Progenitor cell of endocrine pancreas (in vitro differentiated cells): ENCODE data around the gene HSPA5. TPM values are rescaled to one million over a fixed set of nuclear protein-coding genes. Genes with fewer than 3 reads are reported as not detected.
"Not testable (repeated sequence)": the region's sequence is repeated elsewhere in the genome, so short reads cannot be mapped to it uniquely, and the experiment has no call there.

Source experiments
- DNase-seq: peaks from one replicate; pipeline ENCODE4 v3.0.0; 2021; ENCODE audit warnings: low spot score; ENCODE audit not compliant: unreplicated experiment
- H3K27ac Mint-ChIP-seq: 2 replicates; pipeline ENCODE4 v1.8.0; 2021; ENCODE audit warnings: mild to moderate bottlenecking, moderate library complexity, mixed read lengths
- H3K27me3 Mint-ChIP-seq: 2 replicates; pipeline ENCODE4 v1.8.0; 2021; ENCODE audit warnings: mixed read lengths
- H3K36me3 Mint-ChIP-seq: 2 replicates; pipeline ENCODE4 v1.8.0; 2022; ENCODE audit warnings: mixed read lengths; ENCODE audit not compliant: insufficient read depth
- H3K4me1 Mint-ChIP-seq: 2 replicates; pipeline ENCODE4 v1.8.0; 2021; ENCODE audit warnings: low read depth, mixed read lengths
- H3K4me3 Mint-ChIP-seq: 2 replicates; pipeline ENCODE4 v1.8.0; 2021; ENCODE audit warnings: low read depth, mild to moderate bottlenecking, moderate library complexity, mixed read lengths
- H3K9me3 Mint-ChIP-seq: 2 replicates; pipeline ENCODE4 v1.8.0; 2021; ENCODE audit warnings: low read depth, mixed read lengths
- total RNA-seq: library from RNA; stranded (reverse); gene quantifications from 2 replicates; pipeline ENCODE4 v1.2.1, GENCODE V29; 2021
- TF ChIP-seq, protein P1 (sequence below): fragments of 200-600 bp; sonication (generic); IDR thresholded peaks from one replicate; pipeline ENCODE4 v1.5.0; 2021; ENCODE audit warnings: antibody characterized with exemption, mild to moderate bottlenecking; ENCODE audit not compliant: unreplicated experiment

The HSPA5 gene
- total RNA-seq, 1 donor from 2014 or later, result 288 TPM

DNA sequence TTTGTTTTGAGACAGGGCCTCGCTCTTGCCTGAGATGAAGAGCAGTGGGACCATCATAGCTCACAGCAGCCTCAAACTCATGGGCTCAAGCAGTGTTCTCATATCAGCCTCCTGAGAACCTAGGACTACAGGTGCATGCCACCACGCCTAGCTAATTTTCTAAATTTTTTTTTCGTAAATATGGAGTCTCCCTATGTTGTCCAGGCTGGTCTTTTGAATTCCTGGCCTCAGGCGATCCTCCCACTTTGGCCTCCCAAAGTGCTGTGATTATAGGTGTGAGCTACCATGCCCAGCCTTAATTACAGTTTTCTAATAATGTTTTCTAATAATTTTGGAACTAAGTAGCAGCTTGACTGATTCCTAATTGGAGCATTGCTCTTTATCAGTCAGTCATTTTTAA is 35.6 kb upstream of the HSPA5 start:
- H3K27ac Mint-ChIP-seq, result no peak overlapping the region
- peaks cover 22% of the 10 kb centered on the region for H3K4me1 Mint-ChIP-seq
- H3K4me3 Mint-ChIP-seq, result no peak overlapping the region
- DNase-seq, result no peak
- peaks cover 6% of the 10 kb centered on the region for H3K36me3 Mint-ChIP-seq
- H3K27me3 Mint-ChIP-seq, result no peaks in the 10 kb centered on the region
- peaks cover 2% of the 10 kb centered on the region for H3K9me3 Mint-ChIP-seq
- TF ChIP-seq, protein P1, sequence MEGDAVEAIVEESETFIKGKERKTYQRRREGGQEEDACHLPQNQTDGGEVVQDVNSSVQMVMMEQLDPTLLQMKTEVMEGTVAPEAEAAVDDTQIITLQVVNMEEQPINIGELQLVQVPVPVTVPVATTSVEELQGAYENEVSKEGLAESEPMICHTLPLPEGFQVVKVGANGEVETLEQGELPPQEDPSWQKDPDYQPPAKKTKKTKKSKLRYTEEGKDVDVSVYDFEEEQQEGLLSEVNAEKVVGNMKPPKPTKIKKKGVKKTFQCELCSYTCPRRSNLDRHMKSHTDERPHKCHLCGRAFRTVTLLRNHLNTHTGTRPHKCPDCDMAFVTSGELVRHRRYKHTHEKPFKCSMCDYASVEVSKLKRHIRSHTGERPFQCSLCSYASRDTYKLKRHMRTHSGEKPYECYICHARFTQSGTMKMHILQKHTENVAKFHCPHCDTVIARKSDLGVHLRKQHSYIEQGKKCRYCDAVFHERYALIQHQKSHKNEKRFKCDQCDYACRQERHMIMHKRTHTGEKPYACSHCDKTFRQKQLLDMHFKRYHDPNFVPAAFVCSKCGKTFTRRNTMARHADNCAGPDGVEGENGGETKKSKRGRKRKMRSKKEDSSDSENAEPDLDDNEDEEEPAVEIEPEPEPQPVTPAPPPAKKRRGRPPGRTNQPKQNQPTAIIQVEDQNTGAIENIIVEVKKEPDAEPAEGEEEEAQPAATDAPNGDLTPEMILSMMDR, result no peak

DNA sequence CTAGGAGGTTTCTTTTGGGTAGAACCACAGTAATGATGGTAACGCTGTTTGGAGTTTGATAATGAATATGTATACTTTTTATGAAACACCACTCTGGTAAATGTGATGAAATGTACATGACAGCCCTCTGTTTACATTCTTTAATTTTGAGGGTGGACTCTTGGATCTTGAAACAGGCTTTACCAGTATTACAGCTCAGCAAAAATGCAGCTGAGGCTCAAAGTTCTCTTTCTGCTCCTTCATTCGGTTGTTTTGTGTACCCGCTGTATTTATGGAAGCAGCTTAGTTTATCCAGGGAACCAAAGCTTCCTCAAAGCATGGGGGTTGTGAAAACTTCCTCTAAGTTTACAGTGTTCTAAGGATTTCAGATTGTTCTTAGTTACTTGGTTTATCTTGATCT is 31.6 kb upstream of the HSPA5 start:
- H3K36me3 Mint-ChIP-seq, result peaks cover 6% of the 10 kb centered on the region
- H3K4me1 Mint-ChIP-seq, result peaks cover 25% of the 10 kb centered on the region
- TF ChIP-seq, protein P1, result no peak
- H3K9me3 Mint-ChIP-seq, result peaks cover 2% of the 10 kb centered on the region
- no peak for DNase-seq
- H3K4me3 Mint-ChIP-seq, result no peak overlapping the region
- H3K27me3 Mint-ChIP-seq, result no peaks in the 10 kb centered on the region
- H3K27ac Mint-ChIP-seq, result peak overlapping the region; percentile 90

DNA sequence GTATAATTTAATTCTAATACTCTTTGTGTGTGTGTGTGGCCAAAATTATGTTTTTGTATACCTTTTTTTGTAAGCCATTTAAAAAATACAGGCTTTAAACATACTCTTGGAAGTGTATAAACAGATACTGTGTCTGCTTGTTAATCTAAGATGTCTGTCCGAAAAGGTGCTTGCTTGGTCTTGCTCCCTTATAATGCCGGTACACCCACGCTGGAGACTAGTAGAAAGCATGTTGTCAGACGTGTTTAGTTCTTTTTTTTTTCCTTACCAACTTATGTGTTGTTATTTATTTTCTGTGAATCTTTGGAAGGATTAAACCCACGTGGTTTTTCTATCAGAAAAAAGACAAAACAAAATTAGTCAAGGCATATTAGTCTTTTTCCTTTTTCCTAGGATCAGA is 29.9 kb upstream of the HSPA5 start:
- TF ChIP-seq, protein P1, result no peak
- Mint-ChIP-seq H3K4me1 (peaks cover 21% of the 10 kb centered on the region), H3K27me3 (no peaks in the 10 kb centered on the region), H3K27ac (peak overlapping the region; percentile 31), H3K4me3 (no peak overlapping the region), H3K36me3 (peaks cover 4% of the 10 kb centered on the region), H3K9me3 (no peaks in the 10 kb centered on the region)
- DNase-seq, result no peak

DNA sequence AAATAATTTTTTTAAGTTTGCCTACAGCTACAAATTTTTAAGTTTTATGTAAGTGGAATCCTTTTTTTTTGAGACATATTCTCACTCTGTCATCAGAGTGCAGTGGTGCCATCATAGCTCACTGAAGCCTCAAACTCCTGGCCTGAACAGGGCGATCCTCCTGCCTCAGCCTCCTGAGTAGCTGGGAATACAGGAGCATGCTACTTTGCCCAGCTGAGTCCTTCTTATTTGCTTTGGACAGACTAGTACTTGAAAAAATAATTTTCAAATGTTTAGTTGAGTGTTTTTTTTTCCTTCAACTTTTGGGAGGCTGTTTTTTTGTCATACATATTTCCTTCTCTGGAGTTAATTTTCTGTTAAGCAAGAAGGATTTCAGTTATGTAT is 27.9 kb upstream of the HSPA5 start:
- no peak overlapping the region for H3K27ac Mint-ChIP-seq
- no peaks in the 10 kb centered on the region for H3K9me3 Mint-ChIP-seq
- H3K36me3 Mint-ChIP-seq, result peaks cover 7% of the 10 kb centered on the region
- no peaks in the 10 kb centered on the region for H3K27me3 Mint-ChIP-seq
- H3K4me1 Mint-ChIP-seq, result peaks cover 17% of the 10 kb centered on the region
- TF ChIP-seq, protein P1, result no peak
- DNase-seq, result no peak
- H3K4me3 Mint-ChIP-seq, result no peak overlapping the region

DNA sequence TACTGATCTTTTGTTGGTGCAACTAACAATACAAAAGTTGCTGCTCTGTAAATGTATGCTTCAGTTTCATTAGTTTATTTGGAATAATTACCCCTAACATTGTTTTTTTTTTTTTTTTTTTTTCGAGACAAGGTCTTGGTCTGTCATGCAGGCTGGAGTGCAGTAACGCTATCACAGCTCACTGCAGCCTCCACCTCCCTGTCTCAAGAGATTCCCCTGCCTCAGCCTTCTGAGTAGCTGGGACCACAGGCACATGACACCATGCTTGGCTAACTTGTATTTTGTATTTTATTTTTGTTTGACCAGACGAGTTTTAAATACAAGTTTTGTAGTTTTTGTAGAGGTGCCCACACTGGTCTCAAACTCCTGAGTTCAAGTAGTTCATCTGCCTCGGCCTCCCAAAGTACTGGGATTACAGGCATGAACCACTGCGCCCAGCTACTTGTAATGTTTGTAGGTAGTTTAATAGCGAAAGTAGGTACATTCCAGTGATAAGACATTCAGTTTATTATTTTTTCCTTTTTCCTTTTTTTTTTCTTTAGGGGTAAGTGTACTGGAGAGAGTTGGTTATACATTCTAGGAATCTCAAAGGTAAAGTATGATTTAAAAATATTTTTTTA is 27.4 kb upstream of the HSPA5 start:
- H3K9me3 Mint-ChIP-seq, result no peaks in the 10 kb centered on the region
- H3K36me3 Mint-ChIP-seq, result peaks cover 9% of the 10 kb centered on the region
- H3K27ac Mint-ChIP-seq, result peak overlapping the region; percentile 24
- DNase-seq, result no peak
- H3K27me3 Mint-ChIP-seq, result no peaks in the 10 kb centered on the region
- H3K4me1 Mint-ChIP-seq, result peaks cover 18% of the 10 kb centered on the region
- TF ChIP-seq, protein P1, result no peak
- no peak overlapping the region for H3K4me3 Mint-ChIP-seq

DNA sequence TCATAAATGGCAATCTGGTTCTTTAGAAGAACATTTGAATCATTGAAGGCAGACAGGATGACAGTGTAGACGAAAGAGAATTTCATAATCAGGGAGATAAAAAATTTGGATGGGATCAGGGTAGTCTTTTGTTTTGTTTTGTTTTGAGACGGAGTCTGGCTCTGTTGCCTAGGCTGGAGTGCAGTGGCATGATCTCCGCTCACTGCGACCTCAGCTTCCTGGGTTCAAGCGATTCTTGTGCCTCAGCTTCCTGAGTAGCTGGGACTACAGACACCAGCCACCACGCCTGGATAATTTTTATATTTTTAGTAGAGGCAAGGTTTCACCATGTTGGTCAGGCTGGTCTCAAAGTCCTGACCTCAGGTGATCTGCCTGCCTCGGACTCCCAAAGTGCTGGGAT is 22.9 kb upstream of the HSPA5 start:
- not testable (repeated sequence) for H3K4me3 Mint-ChIP-seq, DNase-seq, H3K36me3 Mint-ChIP-seq, H3K27me3 Mint-ChIP-seq, H3K9me3 Mint-ChIP-seq
- Mint-ChIP-seq H3K4me1 (peaks cover 12% of the 10 kb centered on the region), H3K27ac (peak overlapping the region; percentile 49)
